GM12875 (cell line): ENCODE data around the gene CHST10.

ENCODE experiments used
- H3K4me3 ChIP-seq: one replicate; pipeline ENCODE4 v1.5.1; 2011; ENCODE audit warnings: low read depth, low read length, control low read depth
- TF ChIP-seq, protein P1 (sequence below): IDR thresholded peaks from 2 replicates; pipeline ENCODE4 v1.5.1; 2011; ENCODE audit warnings: low read depth, mild to moderate bottlenecking, control low read depth, inconsistent platforms, low read length, moderate library complexity, borderline replicate concordance; ENCODE audit not compliant: insufficient read depth

Gene CHST10

GRCh38 chr2:100424277-100424875 lies 6.9 kb upstream of the CHST10 start:
- H3K4me3 ChIP-seq = no peak overlapping the region
- TF ChIP-seq, protein P1, sequence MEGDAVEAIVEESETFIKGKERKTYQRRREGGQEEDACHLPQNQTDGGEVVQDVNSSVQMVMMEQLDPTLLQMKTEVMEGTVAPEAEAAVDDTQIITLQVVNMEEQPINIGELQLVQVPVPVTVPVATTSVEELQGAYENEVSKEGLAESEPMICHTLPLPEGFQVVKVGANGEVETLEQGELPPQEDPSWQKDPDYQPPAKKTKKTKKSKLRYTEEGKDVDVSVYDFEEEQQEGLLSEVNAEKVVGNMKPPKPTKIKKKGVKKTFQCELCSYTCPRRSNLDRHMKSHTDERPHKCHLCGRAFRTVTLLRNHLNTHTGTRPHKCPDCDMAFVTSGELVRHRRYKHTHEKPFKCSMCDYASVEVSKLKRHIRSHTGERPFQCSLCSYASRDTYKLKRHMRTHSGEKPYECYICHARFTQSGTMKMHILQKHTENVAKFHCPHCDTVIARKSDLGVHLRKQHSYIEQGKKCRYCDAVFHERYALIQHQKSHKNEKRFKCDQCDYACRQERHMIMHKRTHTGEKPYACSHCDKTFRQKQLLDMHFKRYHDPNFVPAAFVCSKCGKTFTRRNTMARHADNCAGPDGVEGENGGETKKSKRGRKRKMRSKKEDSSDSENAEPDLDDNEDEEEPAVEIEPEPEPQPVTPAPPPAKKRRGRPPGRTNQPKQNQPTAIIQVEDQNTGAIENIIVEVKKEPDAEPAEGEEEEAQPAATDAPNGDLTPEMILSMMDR = no peak

DNA sequence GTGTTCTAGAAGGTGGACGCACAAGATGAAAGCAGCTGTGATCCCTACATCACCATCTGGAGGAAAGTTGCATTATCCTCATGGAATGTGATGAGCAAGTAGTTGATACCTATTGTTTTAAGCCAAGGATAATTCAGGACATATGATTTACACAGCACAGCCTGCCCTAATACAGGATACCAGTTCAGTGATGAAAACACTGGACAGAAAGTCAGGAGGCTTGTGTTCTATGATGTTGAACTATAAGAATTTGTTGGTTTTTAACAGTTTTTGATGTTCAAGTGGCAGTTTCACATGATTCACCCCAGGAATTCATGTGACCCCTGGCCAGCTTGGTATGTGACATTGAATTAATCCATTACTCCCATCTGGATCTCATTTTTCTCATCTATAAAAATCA lies 6.2 kb upstream of the CHST10 start:
- TF ChIP-seq, protein P1 = no peak

GRCh38 chr2:100422320-100423055 lies 5.0 kb upstream of the CHST10 start:
- no peak overlapping the region for H3K4me3 ChIP-seq
- TF ChIP-seq, protein P1 = peak; percentile 55; the same call in 1 of the 2 replicates

More for the DNA sequence above, 6.2 kb upstream of the CHST10 start:
- no peak overlapping the region for H3K4me3 ChIP-seq

- TF ChIP-seq, protein P1 = no peak
- no peak overlapping the region for H3K4me3 ChIP-seq
Measured at GRCh38 chr2:100419915-100420314, 2.4 kb upstream of the CHST10 start.

GRCh38 chr2:100418406-100418962 lies 1.0 kb upstream of the CHST10 start:
- TF ChIP-seq, protein P1 = no peak
- H3K4me3 ChIP-seq = no peak overlapping the region

DNA sequence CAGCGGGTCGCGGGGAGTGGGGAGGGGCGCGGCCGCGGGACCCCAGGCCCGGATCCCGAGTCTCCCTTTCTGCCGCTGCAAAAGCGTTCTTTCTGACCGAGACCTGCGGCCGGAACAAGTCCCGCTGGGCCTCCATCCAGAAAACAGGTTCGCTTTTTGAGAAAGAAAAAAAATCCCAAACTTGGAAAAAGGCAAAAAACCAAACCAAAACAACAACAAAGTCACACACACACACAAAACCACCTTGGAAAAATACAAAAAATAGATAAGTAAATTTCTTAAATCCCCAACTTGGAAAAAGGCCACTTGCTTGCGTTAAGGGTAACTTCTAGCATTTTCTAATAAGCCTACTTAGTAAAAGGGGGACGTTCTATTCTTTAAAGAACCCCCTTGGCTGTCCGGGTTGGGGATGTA lies 250 bp upstream of the CHST10 start:
- TF ChIP-seq, protein P1 = no peak
- peak overlapping the region; percentile 56 for H3K4me3 ChIP-seq
